Caco-2 (cell line): ENCODE results near the gene SLC25A17. TPM values are rescaled to one million over a fixed set of nuclear protein-coding genes. Genes with fewer than 3 reads are reported as not detected.

ENCODE experiments used
- BruUV-seq: library from RNA; stranded (reverse); fragments of 400-500 nt; replicated peaks from 2 replicates; lab custom pipeline; 2021; lab: Mats Ljungman, UMichigan
- CTCF ChIA-PET: fragments of 300-600 bp; sonication (Branson Sonifier 250); formaldehyde crosslinking; loops from one replicate; lab custom pipeline; 2022; ENCODE audit warnings: antibody characterized with exemption; lab: Charles Lee
- POLR2A ChIA-PET: fragments of 300-600 bp; sonication (Branson Sonifier 250); formaldehyde crosslinking; loops from one replicate; lab custom pipeline; 2022; ENCODE audit warnings: antibody characterized with exemption; lab: Charles Lee
- DNase-seq, 2 experiments: peaks; one replicate each; pipeline versions ENCODE4 v3.0.0 to v3.0.0-alpha.2; 2020 to 2022
- H3K27me3 ChIP-seq: replicated peaks from 2 replicates; pipeline ENCODE4 v1.6.0; 2011; ENCODE audit warnings: low read length; ENCODE audit not compliant: control insufficient read depth, insufficient read depth
- H3K36me3 ChIP-seq: 2 replicates; pipeline ENCODE4 v1.5.1; 2011; ENCODE audit warnings: low read length; ENCODE audit not compliant: control insufficient read depth, insufficient read depth
- H3K4me1 ChIP-seq: fragments of 250-450 bp; sonication (Bioruptor Pico); 2 replicates; pipeline ENCODE4 v1.5.1; 2020; ENCODE audit warnings: mild to moderate bottlenecking
- H3K4me3 ChIP-seq: 2 replicates; pipeline ENCODE4 v1.5.1; 2011; ENCODE audit warnings: low read depth, mild to moderate bottlenecking, control low read depth, low read length
- H3K9me3 ChIP-seq: fragments of 250-450 bp; sonication (Bioruptor Pico); 2 replicates; pipeline ENCODE4 v1.5.1; 2020; ENCODE audit warnings: mild to moderate bottlenecking, moderate library complexity
- H3K27ac Mint-ChIP-seq: one replicate; pipeline ENCODE4 v1.8.0; 2022; ENCODE audit warnings: mixed read lengths; ENCODE audit not compliant: unreplicated experiment
- H3K27me3 Mint-ChIP-seq: one replicate; pipeline ENCODE4 v1.8.0; 2022; ENCODE audit warnings: mixed read lengths; ENCODE audit not compliant: insufficient read depth, unreplicated experiment
- H3K36me3 Mint-ChIP-seq: one replicate; pipeline ENCODE4 v1.8.0; 2022; ENCODE audit warnings: mild to moderate bottlenecking, mixed read lengths; ENCODE audit not compliant: insufficient read depth, unreplicated experiment
- H3K4me1 Mint-ChIP-seq: one replicate; pipeline ENCODE4 v1.8.0; 2022; ENCODE audit warnings: low read depth, mixed read lengths; ENCODE audit not compliant: unreplicated experiment
- H3K4me3 Mint-ChIP-seq: one replicate; pipeline ENCODE4 v1.8.0; 2022; ENCODE audit warnings: mild to moderate bottlenecking, moderate library complexity, mixed read lengths; ENCODE audit not compliant: unreplicated experiment
- H3K9me3 Mint-ChIP-seq: one replicate; pipeline ENCODE4 v1.8.0; 2022; ENCODE audit warnings: mixed read lengths; ENCODE audit not compliant: unreplicated experiment
- intact Hi-C: fragments of 100-400 bp; cut with micrococcal nuclease; formaldehyde crosslinking; loops from one replicate; pipeline ENCODE4 v1.10.0; 2022; ENCODE audit not compliant: unreplicated experiment
- total RNA-seq: library from RNA; stranded (reverse); gene quantifications from 2 replicates; pipeline ENCODE4 v1.2.3, GENCODE V29; 2022
- TF ChIP-seq, protein P1 (sequence below), 2 experiments: fragments of 200-600 bp in 1 of 2; IDR thresholded peaks; 1 replicate in 1 of 2; 2 replicates in 1 of 2; pipeline versions ENCODE4 v1.5.1 to v1.8.0; 2011 to 2022; ENCODE audit warnings: antibody characterized with exemption in 1 of 2, control low read depth in 1 of 2, inconsistent platforms in 1 of 2, low read depth in 1 of 2, low read length in 1 of 2, mild to moderate bottlenecking in 1 of 2, moderate library complexity in 1 of 2; ENCODE audit not compliant: insufficient read depth in 1 of 2, severe bottlenecking in 1 of 2, unreplicated experiment in 1 of 2

SLC25A17 gene
- total RNA-seq, 1 experiment from 2014 or later, result 23.1 TPM

DNA sequence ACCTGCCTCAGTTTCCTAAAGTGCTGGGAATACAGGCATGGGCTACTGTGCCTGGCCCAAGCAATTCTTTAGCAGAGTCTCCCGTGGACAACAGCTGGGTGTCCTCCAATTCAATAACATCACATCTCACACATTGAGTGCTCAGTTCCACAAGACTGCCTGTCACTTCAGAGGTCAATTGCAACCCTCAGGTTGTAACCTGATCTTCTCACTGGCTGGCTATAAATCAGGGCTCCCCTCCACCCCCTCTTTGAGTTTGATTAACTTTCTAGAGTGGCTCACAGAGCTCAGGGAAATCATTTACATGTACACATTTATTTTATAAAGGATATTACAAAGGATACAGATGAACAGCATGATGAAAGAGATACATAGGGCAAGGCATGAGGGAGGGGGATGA, 71.8 kb downstream of the SLC25A17 start:
- H3K27me3 Mint-ChIP-seq, result no peaks in the 10 kb centered on the region
- Histone ChIP-seq H3K36me3 (no peaks in the 10 kb centered on the region), H3K4me1 (no peaks in the 10 kb centered on the region), H3K9me3 (peaks cover 12% of the 10 kb centered on the region), H3K4me3 (no peak overlapping the region), H3K27me3 (no peaks in the 10 kb centered on the region)
- DNase-seq, result no peak
- no peak overlapping the region for H3K4me3 Mint-ChIP-seq
- no peaks in the 10 kb centered on the region for H3K36me3 Mint-ChIP-seq
- H3K4me1 Mint-ChIP-seq, result no peaks in the 10 kb centered on the region
- no TSS peak for BruUV-seq
- POLR2A ChIA-PET, result no interaction called here
- TF ChIP-seq, protein P1, sequence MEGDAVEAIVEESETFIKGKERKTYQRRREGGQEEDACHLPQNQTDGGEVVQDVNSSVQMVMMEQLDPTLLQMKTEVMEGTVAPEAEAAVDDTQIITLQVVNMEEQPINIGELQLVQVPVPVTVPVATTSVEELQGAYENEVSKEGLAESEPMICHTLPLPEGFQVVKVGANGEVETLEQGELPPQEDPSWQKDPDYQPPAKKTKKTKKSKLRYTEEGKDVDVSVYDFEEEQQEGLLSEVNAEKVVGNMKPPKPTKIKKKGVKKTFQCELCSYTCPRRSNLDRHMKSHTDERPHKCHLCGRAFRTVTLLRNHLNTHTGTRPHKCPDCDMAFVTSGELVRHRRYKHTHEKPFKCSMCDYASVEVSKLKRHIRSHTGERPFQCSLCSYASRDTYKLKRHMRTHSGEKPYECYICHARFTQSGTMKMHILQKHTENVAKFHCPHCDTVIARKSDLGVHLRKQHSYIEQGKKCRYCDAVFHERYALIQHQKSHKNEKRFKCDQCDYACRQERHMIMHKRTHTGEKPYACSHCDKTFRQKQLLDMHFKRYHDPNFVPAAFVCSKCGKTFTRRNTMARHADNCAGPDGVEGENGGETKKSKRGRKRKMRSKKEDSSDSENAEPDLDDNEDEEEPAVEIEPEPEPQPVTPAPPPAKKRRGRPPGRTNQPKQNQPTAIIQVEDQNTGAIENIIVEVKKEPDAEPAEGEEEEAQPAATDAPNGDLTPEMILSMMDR (IDR thresholded peaks at IDR 0.05; ENCODE audit: insufficient read depth in 1 of 2, low read depth in 1 of 2, low read length in 1 of 2, severe bottlenecking in 1 of 2, unreplicated experiment in 1 of 2), result no peak
- H3K9me3 Mint-ChIP-seq, result no peaks in the 10 kb centered on the region
- intact Hi-C loops, result no loop called here
- CTCF ChIA-PET, result interaction anchor here (0.7 kb wide), 1 partner anchor 65 kb away, joined by 4 read pairs; no protein-coding TSS in a partner anchor
- no peak overlapping the region for H3K27ac Mint-ChIP-seq

DNA sequence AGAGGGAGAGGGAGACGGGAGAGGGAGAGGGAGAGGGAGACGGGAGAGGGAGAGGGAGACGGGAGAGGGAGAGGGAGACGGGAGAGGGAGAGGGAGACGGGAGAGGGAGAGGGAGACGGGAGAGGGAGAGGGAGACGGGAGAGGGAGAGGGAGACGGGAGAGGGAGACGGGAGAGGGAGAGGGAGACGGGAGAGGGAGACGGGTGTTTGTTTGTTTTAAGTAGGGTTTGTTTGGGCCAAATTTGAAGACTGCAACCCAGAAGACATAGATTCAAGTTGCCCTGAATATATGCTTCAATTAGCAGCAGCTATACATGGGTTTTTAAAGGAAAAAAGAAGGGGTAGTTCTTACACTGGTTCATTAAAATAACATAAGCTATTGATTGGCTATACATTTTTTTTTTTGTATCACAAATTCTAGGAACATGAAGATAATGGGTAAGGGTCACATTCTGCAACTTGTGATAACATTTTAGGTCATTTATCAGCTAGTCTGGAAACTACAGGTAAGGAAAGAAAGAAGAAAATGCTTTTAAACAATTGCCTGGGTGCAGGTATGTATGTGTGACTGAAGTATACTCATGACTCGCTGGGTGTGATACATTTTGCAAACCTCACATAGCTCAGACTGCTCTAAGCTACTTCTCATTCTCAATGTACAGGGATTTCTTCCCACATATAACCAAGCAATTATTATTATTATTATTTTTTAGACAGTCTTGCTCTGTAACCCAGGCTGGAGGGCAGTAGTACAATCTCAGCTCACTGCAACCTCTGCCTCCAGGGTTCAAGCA, 72.5 kb downstream of the SLC25A17 start:
- H3K9me3 ChIP-seq, result peaks cover 12% of the 10 kb centered on the region
- no peak for DNase-seq
- TF ChIP-seq, protein P1 (IDR thresholded peaks at IDR 0.05; ENCODE audit: insufficient read depth in 1 of 2, low read depth in 1 of 2, low read length in 1 of 2, severe bottlenecking in 1 of 2, unreplicated experiment in 1 of 2), result no peak
- no peaks in the 10 kb centered on the region for H3K36me3 ChIP-seq
- Mint-ChIP-seq H3K27ac (no peak overlapping the region), H3K4me1 (no peaks in the 10 kb centered on the region), H3K4me3 (no peak overlapping the region), H3K27me3 (no peaks in the 10 kb centered on the region), H3K36me3 (no peaks in the 10 kb centered on the region), H3K9me3 (no peaks in the 10 kb centered on the region)
- BruUV-seq, result no TSS peak
- no peaks in the 10 kb centered on the region for H3K4me1 ChIP-seq
- ChIA-PET POLR2A (interaction anchor here (0.9 kb wide), 1 partner anchor 13 kb away, joined by 5 read pairs; no protein-coding TSS in a partner anchor), CTCF (no interaction called here)
- H3K4me3 ChIP-seq, result no peak overlapping the region
- intact Hi-C loops, result no loop called here
- no peaks in the 10 kb centered on the region for H3K27me3 ChIP-seq

DNA sequence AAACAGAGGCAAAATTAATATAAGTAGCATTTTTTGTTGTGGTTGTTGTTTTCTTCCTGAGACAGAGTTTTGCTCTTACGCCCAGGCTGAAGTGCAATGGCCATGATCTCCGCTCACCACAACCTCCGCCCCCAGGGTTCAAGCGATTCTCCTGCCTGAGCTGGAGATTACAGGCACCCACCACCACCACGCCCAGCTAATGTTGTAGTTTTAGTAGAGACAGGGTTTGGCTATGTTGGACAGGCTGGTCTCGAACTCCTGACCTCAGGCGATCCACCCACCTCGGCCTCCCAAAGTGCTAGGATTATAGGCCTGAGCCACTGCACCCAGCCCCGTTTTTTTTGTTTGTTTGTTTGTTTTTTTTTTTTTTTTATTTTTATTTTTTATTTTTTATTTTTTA, 75.4 kb downstream of the SLC25A17 start:
- no TSS peak for BruUV-seq
- ChIA-PET POLR2A (no interaction called here), CTCF (no interaction called here)
- DNase-seq, result no peak
- H3K4me1 ChIP-seq, result no peaks in the 10 kb centered on the region
- H3K9me3 Mint-ChIP-seq, result no peaks in the 10 kb centered on the region
- peaks cover 9% of the 10 kb centered on the region; the same call in 1 of the 2 replicates for H3K9me3 ChIP-seq
- TF ChIP-seq, protein P1 (IDR thresholded peaks at IDR 0.05; ENCODE audit: insufficient read depth in 1 of 2, low read depth in 1 of 2, low read length in 1 of 2, severe bottlenecking in 1 of 2, unreplicated experiment in 1 of 2), result no peak
- no peaks in the 10 kb centered on the region for H3K4me1 Mint-ChIP-seq
- no peak overlapping the region for H3K27ac Mint-ChIP-seq
- no peaks in the 10 kb centered on the region for H3K27me3 Mint-ChIP-seq
- H3K27me3 ChIP-seq, result no peaks in the 10 kb centered on the region
- no peak overlapping the region for H3K4me3 Mint-ChIP-seq
- H3K36me3 ChIP-seq, result no peaks in the 10 kb centered on the region
- H3K36me3 Mint-ChIP-seq, result no peaks in the 10 kb centered on the region
- intact Hi-C loops, result no loop called here
- no peak overlapping the region for H3K4me3 ChIP-seq
